Nephron (organoid): ENCODE measurements around the gene ARAP1.

Experiments used
- H3K27ac Mint-ChIP-seq, 3 experiments: 2 replicates each; pipeline ENCODE4 v1.8.0; 2020; ENCODE audit warnings: mixed read lengths in 3 of 3, mild to moderate bottlenecking in 2 of 3, moderate library complexity in 1 of 3
- H3K27me3 Mint-ChIP-seq: 2 replicates; pipeline ENCODE4 v1.8.0; 2021; ENCODE audit warnings: low read depth, mild to moderate bottlenecking, moderate library complexity, mixed read lengths
- H3K36me3 Mint-ChIP-seq: 2 replicates; pipeline ENCODE4 v1.8.0; 2020; ENCODE audit warnings: low read depth, mixed read lengths
- H3K4me1 Mint-ChIP-seq: 2 replicates; pipeline ENCODE4 v1.8.0; 2020; ENCODE audit warnings: mixed read lengths
- H3K4me3 Mint-ChIP-seq, 3 experiments: 2 replicates each; pipeline ENCODE4 v1.8.0; 2020; ENCODE audit warnings: mild to moderate bottlenecking in 3 of 3, mixed read lengths in 3 of 3, moderate library complexity in 2 of 3
- H3K9me3 Mint-ChIP-seq: 2 replicates; pipeline ENCODE4 v1.8.0; 2020; ENCODE audit warnings: mixed read lengths
- TF ChIP-seq, protein P1 (sequence below), 3 experiments: fragments of 200-600 bp; sonication (generic); IDR thresholded peaks; one replicate each; pipeline ENCODE4 v1.5.0; 2021; ENCODE audit warnings: antibody characterized with exemption in 3 of 3; ENCODE audit not compliant: unreplicated experiment in 3 of 3

Gene ARAP1

GRCh38 chr11:72773291-72773690 is 21.1 kb upstream of the ARAP1 start:
- H3K27ac Mint-ChIP-seq: peak overlapping the region; percentile 76 to 97 (median 93)
- H3K36me3 Mint-ChIP-seq: no peaks in the 10 kb centered on the region
- H3K4me1 Mint-ChIP-seq: peaks cover 59% of the 10 kb centered on the region
- TF ChIP-seq, protein P1, sequence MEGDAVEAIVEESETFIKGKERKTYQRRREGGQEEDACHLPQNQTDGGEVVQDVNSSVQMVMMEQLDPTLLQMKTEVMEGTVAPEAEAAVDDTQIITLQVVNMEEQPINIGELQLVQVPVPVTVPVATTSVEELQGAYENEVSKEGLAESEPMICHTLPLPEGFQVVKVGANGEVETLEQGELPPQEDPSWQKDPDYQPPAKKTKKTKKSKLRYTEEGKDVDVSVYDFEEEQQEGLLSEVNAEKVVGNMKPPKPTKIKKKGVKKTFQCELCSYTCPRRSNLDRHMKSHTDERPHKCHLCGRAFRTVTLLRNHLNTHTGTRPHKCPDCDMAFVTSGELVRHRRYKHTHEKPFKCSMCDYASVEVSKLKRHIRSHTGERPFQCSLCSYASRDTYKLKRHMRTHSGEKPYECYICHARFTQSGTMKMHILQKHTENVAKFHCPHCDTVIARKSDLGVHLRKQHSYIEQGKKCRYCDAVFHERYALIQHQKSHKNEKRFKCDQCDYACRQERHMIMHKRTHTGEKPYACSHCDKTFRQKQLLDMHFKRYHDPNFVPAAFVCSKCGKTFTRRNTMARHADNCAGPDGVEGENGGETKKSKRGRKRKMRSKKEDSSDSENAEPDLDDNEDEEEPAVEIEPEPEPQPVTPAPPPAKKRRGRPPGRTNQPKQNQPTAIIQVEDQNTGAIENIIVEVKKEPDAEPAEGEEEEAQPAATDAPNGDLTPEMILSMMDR (IDR thresholded peaks at IDR 0.05; ENCODE audit: unreplicated experiment in 3 of 3): no peak
- H3K27me3 Mint-ChIP-seq: peaks cover 5% of the 10 kb centered on the region
- no peaks in the 10 kb centered on the region for H3K9me3 Mint-ChIP-seq
- peak overlapping the region in 2 of 3 experiments; percentile 4 to 59 for H3K4me3 Mint-ChIP-seq

DNA sequence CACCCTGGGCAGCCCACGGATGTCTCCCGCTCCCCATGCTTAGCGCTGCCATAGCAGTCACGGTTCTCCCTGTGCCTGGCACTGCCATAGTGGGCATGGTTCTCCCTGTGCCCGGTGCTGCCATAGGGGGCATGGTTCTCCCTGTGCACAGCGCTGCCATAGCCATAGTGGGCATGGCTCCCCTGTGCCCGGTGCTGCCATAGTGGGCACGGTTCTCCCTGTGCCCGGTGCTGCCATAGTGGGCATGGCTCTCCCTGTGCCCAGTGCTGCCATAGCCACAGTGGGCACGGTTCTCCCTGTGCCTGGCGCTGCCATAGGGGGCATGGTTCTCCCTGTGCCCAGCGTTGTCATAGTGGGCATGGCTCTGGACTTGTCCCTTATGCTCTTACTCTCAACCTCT is 19.9 kb upstream of the ARAP1 start:
- Mint-ChIP-seq H3K4me3 (no peak overlapping the region), H3K4me1 (peaks cover 65% of the 10 kb centered on the region), H3K27me3 (peaks cover 9% of the 10 kb centered on the region), H3K27ac (peak overlapping the region in 2 of 3 experiments; percentile 93 to 97), H3K9me3 (no peaks in the 10 kb centered on the region), H3K36me3 (no peaks in the 10 kb centered on the region)
- TF ChIP-seq, protein P1 (IDR thresholded peaks at IDR 0.05; ENCODE audit: unreplicated experiment in 3 of 3): no peak

- Mint-ChIP-seq H3K4me1 (peaks cover 65% of the 10 kb centered on the region), H3K4me3 (peak overlapping the region in 1 of 3 experiments; percentile 9), H3K9me3 (no peaks in the 10 kb centered on the region), H3K27ac (peak overlapping the region in 2 of 3 experiments; percentile 87 to 97), H3K36me3 (no peaks in the 10 kb centered on the region), H3K27me3 (peaks cover 9% of the 10 kb centered on the region)
- TF ChIP-seq, protein P1 (IDR thresholded peaks at IDR 0.05; ENCODE audit: unreplicated experiment in 3 of 3): no peak
Observed at GRCh38 chr11:72771507-72771906, 19.3 kb upstream of the ARAP1 start.

GRCh38 chr11:72770799-72771198 is 18.6 kb upstream of the ARAP1 start:
- Mint-ChIP-seq H3K27ac (peak overlapping the region in 2 of 3 experiments; percentile 53 to 97), H3K27me3 (peaks cover 9% of the 10 kb centered on the region), H3K4me1 (peaks cover 59% of the 10 kb centered on the region), H3K4me3 (no peak overlapping the region), H3K36me3 (no peaks in the 10 kb centered on the region), H3K9me3 (no peaks in the 10 kb centered on the region)
- TF ChIP-seq, protein P1 (IDR thresholded peaks at IDR 0.05; ENCODE audit: unreplicated experiment in 3 of 3): no peak

DNA sequence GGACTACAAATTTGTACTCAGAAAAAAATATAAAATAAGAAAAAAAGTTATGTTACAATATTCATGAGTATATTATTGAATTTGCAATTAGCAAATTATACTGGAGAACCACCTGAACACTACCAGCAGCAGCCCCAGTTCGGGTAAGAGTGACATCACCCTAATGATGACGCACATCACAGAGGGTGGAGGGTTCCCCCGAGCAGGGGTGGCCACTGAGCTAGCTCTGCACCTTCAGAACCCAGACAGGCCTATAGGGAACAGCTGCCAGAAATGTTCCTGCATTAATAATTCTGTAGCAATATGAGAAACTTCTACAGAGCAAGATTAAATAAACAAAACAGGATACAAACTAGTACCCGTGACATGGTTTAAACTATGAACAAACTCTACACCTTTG is 17.5 kb upstream of the ARAP1 start:
- Mint-ChIP-seq H3K27me3 (peaks cover 3% of the 10 kb centered on the region), H3K4me3 (no peak overlapping the region), H3K27ac (peak overlapping the region in 2 of 3 experiments; percentile 40 to 62), H3K9me3 (no peaks in the 10 kb centered on the region), H3K4me1 (peaks cover 48% of the 10 kb centered on the region), H3K36me3 (no peaks in the 10 kb centered on the region)
- TF ChIP-seq, protein P1 (IDR thresholded peaks at IDR 0.05; ENCODE audit: unreplicated experiment in 3 of 3): no peak

DNA sequence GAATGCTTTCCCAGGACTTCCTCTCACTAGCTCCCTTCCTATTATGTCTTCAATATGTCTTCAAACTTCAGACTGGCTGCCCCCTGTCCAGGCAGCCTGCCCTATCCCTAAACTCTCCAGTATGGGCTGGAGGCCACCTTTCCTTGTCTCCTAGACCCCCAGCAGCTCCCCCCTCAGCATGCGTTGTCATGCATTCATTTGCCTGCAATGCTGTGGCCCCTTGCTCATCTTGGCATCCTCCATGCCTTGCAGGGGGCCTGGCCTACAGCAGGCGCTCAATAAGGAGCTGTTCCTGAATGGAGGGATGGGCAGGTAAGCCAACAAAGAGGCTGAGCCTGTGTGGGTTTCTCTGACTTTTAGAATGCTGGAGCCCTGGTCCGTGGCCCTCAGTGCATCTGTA is 16.4 kb upstream of the ARAP1 start:
- H3K27ac Mint-ChIP-seq: peak overlapping the region in 1 of 3 experiments; percentile 34
- H3K4me3 Mint-ChIP-seq: no peak overlapping the region
- no peaks in the 10 kb centered on the region for H3K36me3 Mint-ChIP-seq
- peaks cover 3% of the 10 kb centered on the region for H3K27me3 Mint-ChIP-seq
- TF ChIP-seq, protein P1 (IDR thresholded peaks at IDR 0.05; ENCODE audit: unreplicated experiment in 3 of 3): no peak
- peaks cover 41% of the 10 kb centered on the region for H3K4me1 Mint-ChIP-seq
- H3K9me3 Mint-ChIP-seq: no peaks in the 10 kb centered on the region
